ENCODE results near the gene MGAT5. TPM values are rescaled to one million over a fixed set of nuclear protein-coding genes. Genes with fewer than 3 reads are reported as not detected.

Gene MGAT5
- total RNA-seq, 1 donor from 2014 or later, result 98.7 TPM

GRCh38 chr2:134276381-134277172 is 22.7 kb downstream of the MGAT5 start:
- Histone ChIP-seq H3K36me3 (peaks cover 3% of the 10 kb centered on the region), H3K9me3 (replicated peaks) (no peaks in the 10 kb centered on the region), H3K27me3 (ENCODE audit: low read depth) (no peaks in the 10 kb centered on the region), H3K27ac (replicated peaks) (no peak overlapping the region), H3K4me3 (no peak overlapping the region), H3K4me1 (peaks cover 93% of the 10 kb centered on the region)
- intact Hi-C loops (cut with micrococcal nuclease), result no loop called here
- DNase-seq, result no peak
- TF ChIP-seq CTCF (IDR thresholded peaks at IDR 0.05; ENCODE audit: borderline replicate concordance), result no peak

GRCh38 chr2:134277223-134277622 is 23.4 kb downstream of the MGAT5 start:
- intact Hi-C loops (cut with micrococcal nuclease), result no loop called here
- no peak for DNase-seq
- H3K4me1 ChIP-seq, result peaks cover 93% of the 10 kb centered on the region
- no peaks in the 10 kb centered on the region for H3K9me3 ChIP-seq (replicated peaks)
- no peaks in the 10 kb centered on the region for H3K36me3 ChIP-seq
- no peak for TF ChIP-seq CTCF (IDR thresholded peaks at IDR 0.05; ENCODE audit: borderline replicate concordance)
- H3K27me3 ChIP-seq (ENCODE audit: low read depth), result no peaks in the 10 kb centered on the region
- no peak overlapping the region for H3K27ac ChIP-seq (replicated peaks)
- H3K4me3 ChIP-seq, result no peak overlapping the region

- H3K4me3 ChIP-seq, result no peak overlapping the region
- no peaks in the 10 kb centered on the region for H3K9me3 ChIP-seq (replicated peaks)
- H3K36me3 ChIP-seq, result no peaks in the 10 kb centered on the region
- peaks cover 95% of the 10 kb centered on the region for H3K4me1 ChIP-seq
- no peak for DNase-seq
- peak overlapping the region; percentile 69 for H3K27ac ChIP-seq (replicated peaks)
- no peak for TF ChIP-seq CTCF (IDR thresholded peaks at IDR 0.05; ENCODE audit: borderline replicate concordance)
- intact Hi-C loops (cut with micrococcal nuclease), result no loop called here
- no peaks in the 10 kb centered on the region for H3K27me3 ChIP-seq (ENCODE audit: low read depth)
These were observed 24.7 kb downstream of the MGAT5 start for GRCh38 chr2:134278553-134278952.

GRCh38 chr2:134279417-134279816 is 25.5 kb downstream of the MGAT5 start:
- Histone ChIP-seq H3K27ac (replicated peaks) (peak overlapping the region; percentile 69), H3K27me3 (ENCODE audit: low read depth) (no peaks in the 10 kb centered on the region), H3K4me1 (peaks cover 86% of the 10 kb centered on the region), H3K4me3 (no peak overlapping the region), H3K9me3 (replicated peaks) (no peaks in the 10 kb centered on the region), H3K36me3 (no peaks in the 10 kb centered on the region)
- no peak for DNase-seq
- TF ChIP-seq CTCF (IDR thresholded peaks at IDR 0.05; ENCODE audit: borderline replicate concordance), result no peak
- intact Hi-C loops (cut with micrococcal nuclease), result no loop called here

GRCh38 chr2:134280231-134280630 is 26.4 kb downstream of the MGAT5 start:
- Histone ChIP-seq H3K27me3 (ENCODE audit: low read depth) (no peaks in the 10 kb centered on the region), H3K4me3 (no peak overlapping the region), H3K4me1 (peaks cover 78% of the 10 kb centered on the region), H3K9me3 (replicated peaks) (no peaks in the 10 kb centered on the region), H3K27ac (replicated peaks) (peak overlapping the region; percentile 69), H3K36me3 (no peaks in the 10 kb centered on the region)
- no peak for DNase-seq
- intact Hi-C loops (cut with micrococcal nuclease), result no loop called here
- TF ChIP-seq CTCF (IDR thresholded peaks at IDR 0.05; ENCODE audit: borderline replicate concordance), result no peak

Data from left ventricle myocardium inferior (tissue), 1 donor.